GM19452 (cell line): Measurements from ENCODE around the gene TNFRSF8.

Source experiments
- ATAC-seq: cut with Tn5 transposase; IDR thresholded peaks from one replicate; pipeline ENCODE4 v1.9.1; 2021; ENCODE audit not compliant: unreplicated experiment

Gene TNFRSF8

GRCh38 chr1:12059722-12060464 lies 3.2 kb upstream of the TNFRSF8 start:
- no peak for ATAC-seq

GRCh38 chr1:12060500-12060899 lies 2.6 kb upstream of the TNFRSF8 start:
- no peak for ATAC-seq

- ATAC-seq, result no peak
These were observed 1.2 kb downstream of the TNFRSF8 start for GRCh38 chr1:12064073-12064969.

GRCh38 chr1:12065872-12066271 lies 2.8 kb downstream of the TNFRSF8 start:
- ATAC-seq, result no peak

GRCh38 chr1:12067900-12068821 lies 5.1 kb downstream of the TNFRSF8 start:
- ATAC-seq, result peak; percentile 48

GRCh38 chr1:12069623-12070244 lies 6.6 kb downstream of the TNFRSF8 start:
- ATAC-seq, result no peak

- no peak for ATAC-seq
These were observed 8.8 kb downstream of the TNFRSF8 start for GRCh38 chr1:12071892-12072291.

- ATAC-seq, result no peak
These were observed 9.6 kb downstream of the TNFRSF8 start for GRCh38 chr1:12072741-12073140.

GRCh38 chr1:12073796-12074195 lies 10.7 kb downstream of the TNFRSF8 start:
- no peak for ATAC-seq

GRCh38 chr1:12075195-12076114 lies 12.4 kb downstream of the TNFRSF8 start:
- ATAC-seq, result no peak

- no peak for ATAC-seq
These were observed 13.4 kb downstream of the TNFRSF8 start for GRCh38 chr1:12076425-12077005.

GRCh38 chr1:12078575-12078937 lies 15.5 kb downstream of the TNFRSF8 start:
- ATAC-seq, result peak; percentile 15

GRCh38 chr1:12078938-12079861 lies 16.1 kb downstream of the TNFRSF8 start:
- ATAC-seq, result peak; percentile 55

- no peak for ATAC-seq
These were observed 17.1 kb downstream of the TNFRSF8 start for GRCh38 chr1:12080156-12080555.

GRCh38 chr1:12080773-12081556 lies 17.9 kb downstream of the TNFRSF8 start:
- ATAC-seq, result no peak

- no peak for ATAC-seq
These were observed 18.7 kb downstream of the TNFRSF8 start for GRCh38 chr1:12081648-12082396.

- ATAC-seq, result no peak
These were observed 19.9 kb downstream of the TNFRSF8 start for GRCh38 chr1:12082988-12083387.
